H1 (cell line): Measurements from ENCODE around the gene PTGES. TPM values are rescaled to one million over a fixed set of nuclear protein-coding genes. Genes with fewer than 3 reads are reported as not detected.

Source experiments
- CTCF ChIA-PET: fragments of 300-600 bp; sonication (Branson Sonifier 250); formaldehyde crosslinking; loops from one replicate; lab custom pipeline; 2021; ENCODE audit not compliant: partially characterized antibody; lab: Charles Lee
- POLR2A ChIA-PET: fragments of 300-600 bp; sonication (Branson Sonifier 250); formaldehyde crosslinking; loops from one replicate; lab custom pipeline; 2021; ENCODE audit warnings: inconsistent platforms; ENCODE audit not compliant: partially characterized antibody; lab: Charles Lee
- DNase-seq, 2 experiments: peaks; one replicate each; pipeline versions ENCODE4 v3.0.0 to v3.0.0-alpha.2; 2010 to 2022; ENCODE audit warnings: low spot score in 2 of 2, low read depth in 1 of 2, mixed read lengths in 1 of 2
- FAIRE-seq: peaks from 2 replicates; lab custom pipeline; 2011; peaks lifted over from hg19 to GRCh38; lab: Jason Lieb, UNC
- H2AFZ ChIP-seq: 2 replicates; pipeline ENCODE4 v1.8.1; 2012; ENCODE audit warnings: low read length, inconsistent platforms
- H2AK5ac ChIP-seq: 2 replicates; pipeline ENCODE4 v1.6.1; 2013; ENCODE audit warnings: low read depth, low read length
- H2BK120ac ChIP-seq: replicated peaks from 2 replicates; pipeline ENCODE3; 2013; ENCODE audit warnings: low read depth, low read length, inconsistent platforms
- H2BK12ac ChIP-seq: 2 replicates; pipeline ENCODE4 v1.6.1; 2013; ENCODE audit warnings: low read depth, low read length
- H2BK15ac ChIP-seq: 2 replicates; pipeline ENCODE4 v1.6.1; 2013; ENCODE audit warnings: low read length
- H2BK20ac ChIP-seq: 2 replicates; pipeline ENCODE4 v1.6.1; 2013; ENCODE audit warnings: low read length
- H2BK5ac ChIP-seq: 2 replicates; pipeline ENCODE4 v1.6.1; 2013; ENCODE audit warnings: low read depth, low read length
- H3K14ac ChIP-seq: 2 replicates; pipeline ENCODE4 v1.6.1; 2013; ENCODE audit warnings: inconsistent platforms; ENCODE audit not compliant: insufficient read length
- H3K18ac ChIP-seq: 2 replicates; pipeline ENCODE4 v1.6.1; 2013; ENCODE audit warnings: low read length; ENCODE audit errors: extremely low read depth
- H3K23ac ChIP-seq: 2 replicates; pipeline ENCODE4 v1.6.1; 2013; ENCODE audit warnings: inconsistent platforms; ENCODE audit not compliant: insufficient read length
- H3K23me2 ChIP-seq: 2 replicates; pipeline ENCODE4 v1.6.1; 2013; ENCODE audit warnings: low read depth, low read length
- H3K27ac ChIP-seq: 2 replicates; pipeline ENCODE4 v1.6.1; 2011; ENCODE audit warnings: low read depth, low read length, inconsistent platforms
- H3K27me3 ChIP-seq, 4 experiments: replicated peaks in 1 of 4; 1 replicate in 1 of 4; 2 replicates in 3 of 4; pipeline versions ENCODE4 v1.6.1 to v1.8.1; 2011 to 2013; ENCODE audit warnings: low read length in 3 of 4, mild to moderate bottlenecking in 3 of 4, inconsistent platforms in 2 of 4, mixed read lengths in 2 of 4, moderate library complexity in 1 of 4; ENCODE audit not compliant: control insufficient read depth in 3 of 4, insufficient read depth in 3 of 4; ENCODE audit errors: extremely low read depth in 1 of 4
- H3K36me3 ChIP-seq, 4 experiments: 2 replicates each; pipeline versions ENCODE4 v1.6.1 to v1.8.1; 2011 to 2013; ENCODE audit warnings: mild to moderate bottlenecking in 4 of 4, low read length in 3 of 4, moderate library complexity in 2 of 4, control low read depth in 1 of 4, inconsistent platforms in 1 of 4; ENCODE audit not compliant: insufficient read depth in 4 of 4, control insufficient read depth in 2 of 4
- H3K4ac ChIP-seq: replicated peaks from 2 replicates; pipeline ENCODE3; 2013; ENCODE audit warnings: low read length, low read depth, mixed read lengths, inconsistent platforms; ENCODE audit not compliant: insufficient read length
- H3K4me1 ChIP-seq, 4 experiments: replicated peaks in 1 of 4; 1 replicate in 1 of 4; 2 replicates in 3 of 4; pipeline versions ENCODE4 v1.6.1 to v1.8.1; 2011 to 2013; ENCODE audit warnings: low read length in 3 of 4, inconsistent platforms in 2 of 4, mixed read lengths in 1 of 4; ENCODE audit not compliant: insufficient read depth in 4 of 4, control insufficient read depth in 3 of 4
- H3K4me2 ChIP-seq, 2 experiments: 2 replicates each; pipeline versions ENCODE4 v1.6.1 to v1.8.1; 2011 to 2013; ENCODE audit warnings: low read depth in 2 of 2, low read length in 2 of 2, control low read depth in 1 of 2, inconsistent platforms in 1 of 2, mild to moderate bottlenecking in 1 of 2; ENCODE audit not compliant: insufficient read depth in 1 of 2
- H3K4me3 ChIP-seq, 4 experiments: fragments of 200-600, 300-600 bp in 1 of 4; sonication (generic), shearing (Covaris generic), sonication (Bioruptor Twin) in 1 of 4; 2 replicates each; pipeline versions ENCODE4 v1.5.1 to v1.8.1; 2011 to 2016; ENCODE audit warnings: low read length in 4 of 4, low read depth in 3 of 4, control low read depth in 2 of 4, inconsistent platforms in 2 of 4, mild to moderate bottlenecking in 2 of 4, mixed read lengths in 1 of 4, moderate library complexity in 1 of 4; ENCODE audit not compliant: insufficient read depth in 2 of 4; ENCODE audit errors: extremely low read depth in 1 of 4
- H3K56ac ChIP-seq: replicated peaks from 2 replicates; pipeline ENCODE3; 2013; ENCODE audit warnings: low read depth, mild to moderate bottlenecking, mixed read lengths, low read length, inconsistent platforms; ENCODE audit not compliant: insufficient read length
- H3K79me1 ChIP-seq: 2 replicates; pipeline ENCODE4 v1.6.1; 2013; ENCODE audit warnings: low read depth, low read length, control low read depth
- H3K79me2 ChIP-seq, 2 experiments: 2 replicates each; pipeline versions ENCODE4 v1.6.1 to v1.8.1; 2012 to 2013; ENCODE audit warnings: low read length in 2 of 2, mild to moderate bottlenecking in 2 of 2, inconsistent platforms in 1 of 2; ENCODE audit not compliant: insufficient read depth in 2 of 2, control insufficient read depth in 1 of 2
- H3K9ac ChIP-seq, 4 experiments: replicated peaks in 1 of 4; 1 replicate in 1 of 4; 2 replicates in 3 of 4; pipeline versions ENCODE4 v1.6.1 to v1.8.1; 2011 to 2013; ENCODE audit warnings: low read depth in 3 of 4, low read length in 3 of 4, control low read depth in 2 of 4, mild to moderate bottlenecking in 2 of 4, moderate library complexity in 2 of 4, inconsistent platforms in 1 of 4; ENCODE audit errors: extremely low read depth in 1 of 4
- H3K9me3 ChIP-seq, 2 experiments: 2 replicates each; pipeline versions ENCODE4 v1.6.1 to v1.8.1; 2012 to 2013; ENCODE audit warnings: mild to moderate bottlenecking in 2 of 2, moderate library complexity in 2 of 2, control low read depth in 1 of 2, inconsistent platforms in 1 of 2, low read depth in 1 of 2, low read length in 1 of 2, mixed read lengths in 1 of 2; ENCODE audit not compliant: insufficient read depth in 2 of 2
- H4K20me1 ChIP-seq, 2 experiments: replicated peaks in 1 of 2; 2 replicates each; pipeline versions ENCODE3 to v1.8.1; 2011 to 2013; ENCODE audit warnings: inconsistent platforms in 2 of 2, low read length in 2 of 2, mild to moderate bottlenecking in 1 of 2; ENCODE audit not compliant: insufficient read depth in 2 of 2, control insufficient read depth in 1 of 2
- H4K5ac ChIP-seq: 2 replicates; pipeline ENCODE4 v1.6.1; 2013; ENCODE audit warnings: low read length, low read depth, mixed read lengths, inconsistent platforms; ENCODE audit not compliant: insufficient read length
- H4K8ac ChIP-seq: 2 replicates; pipeline ENCODE4 v1.8.0; 2013; ENCODE audit warnings: mild to moderate bottlenecking, moderate library complexity, low read length, inconsistent platforms; ENCODE audit not compliant: insufficient read depth; ENCODE audit errors: extremely low read depth
- H4K91ac ChIP-seq: replicated peaks from 2 replicates; pipeline ENCODE3; 2013; ENCODE audit warnings: low read length, mixed read lengths, inconsistent platforms; ENCODE audit not compliant: insufficient read length
- BACH1 ChIP-seq: IDR thresholded peaks from 2 replicates; pipeline ENCODE4 v1.6.1; 2012; ENCODE audit warnings: low read length, improper control_type of control experiment
- CTBP2 ChIP-seq: IDR thresholded peaks from 2 replicates; pipeline ENCODE4 v1.7.0; 2011; ENCODE audit warnings: borderline replicate concordance, mild to moderate bottlenecking, moderate library complexity, mixed read lengths, low read length; ENCODE audit not compliant: insufficient read depth, insufficient read length
- HDAC2 ChIP-seq, 2 experiments: fragments of 300-600 bp in 1 of 2; sonication (generic) in 1 of 2; IDR thresholded peaks; 2 replicates each; pipeline ENCODE4 v1.6.1; 2011 to 2012; ENCODE audit warnings: low read depth in 2 of 2, low read length in 2 of 2, mild to moderate bottlenecking in 2 of 2, moderate library complexity in 2 of 2, borderline replicate concordance in 1 of 2, inconsistent platforms in 1 of 2
- KDM5A ChIP-seq: fragments of 200-600 bp; IDR thresholded peaks from 2 replicates; pipeline ENCODE4 v1.7.1; 2012; ENCODE audit warnings: mild to moderate bottlenecking, low read length, inconsistent platforms, mixed read lengths
- NANOG ChIP-seq: IDR thresholded peaks from 2 replicates; pipeline ENCODE4 v1.6.1; 2011; ENCODE audit warnings: low read length, low read depth, mild to moderate bottlenecking, inconsistent platforms; ENCODE audit not compliant: insufficient read depth, poor library complexity, severe bottlenecking
- NRF1 ChIP-seq: IDR thresholded peaks from 2 replicates; pipeline ENCODE4 v1.6.1; 2011; ENCODE audit warnings: mild to moderate bottlenecking, low read depth, low read length, improper control_type of control experiment
- POLR2A ChIP-seq, 2 experiments: IDR thresholded peaks; 1 replicate in 1 of 2; 2 replicates in 1 of 2; pipeline ENCODE4 v1.6.1; 2011; ENCODE audit warnings: low read depth in 2 of 2, low read length in 2 of 2, mild to moderate bottlenecking in 2 of 2; ENCODE audit errors: control extremely low read depth in 1 of 2
- WGBS, 2 experiments: shearing (Covaris generic) in 1 of 2; methylation state at CpG; one replicate each; pipeline versions ENCODE4 v1.1.6 to v1.1.7; 2013 to 2015; ENCODE audit warnings: low lambda C conversion rate in 2 of 2, mixed read lengths in 2 of 2, inconsistent platforms in 1 of 2, low coverage in 1 of 2, missing lambda C conversion rate in 1 of 2; ENCODE audit not compliant: insufficient replicate concordance in 2 of 2, insufficient coverage in 1 of 2, insufficient read length in 1 of 2; ENCODE audit errors: extremely low coverage in 1 of 2, missing lambda C conversion rate in 1 of 2; 5-methylcytosine and 5-hydroxymethylcytosine counted together
- polyA plus RNA-seq, 7 experiments: library from polyadenylated mRNA; depleted of rRNA in 3 of 7; stranded (reverse) in 5 of 7; unstranded in 2 of 7; fragments of >200 nt in 5 of 7; fragments of 200-250 nt in 2 of 7; gene quantifications; 1 replicate in 5 of 7; 2 replicates in 1 of 7; 4 replicates in 1 of 7; pipeline versions ENCODE4 v1.2.1 to v1.2.3, GENCODE V29; 2011 to 2013; ENCODE audit warnings: missing spikeins in 2 of 7, mixed read lengths in 2 of 7
- total RNA-seq: library from RNA; stranded (reverse); fragmentation: NEBNext Ultra II Directional; extraction: Animal tissue kit (Norgen Biotek cat#: 25700); gene quantifications from 2 replicates; pipeline ENCODE4 v1.2.1, GENCODE V29; 2021
- TF ChIP-seq, protein P1 (sequence below): IDR thresholded peaks from 2 replicates; pipeline ENCODE4 v1.6.1; 2012; ENCODE audit warnings: inconsistent platforms

PTGES gene
- total and polyA plus RNA-seq, 2 of the 8 experiments (the other 6 are each of a cell fraction or from before 2014, with no cell fraction given): 3.2 to 5.1 TPM

DNA sequence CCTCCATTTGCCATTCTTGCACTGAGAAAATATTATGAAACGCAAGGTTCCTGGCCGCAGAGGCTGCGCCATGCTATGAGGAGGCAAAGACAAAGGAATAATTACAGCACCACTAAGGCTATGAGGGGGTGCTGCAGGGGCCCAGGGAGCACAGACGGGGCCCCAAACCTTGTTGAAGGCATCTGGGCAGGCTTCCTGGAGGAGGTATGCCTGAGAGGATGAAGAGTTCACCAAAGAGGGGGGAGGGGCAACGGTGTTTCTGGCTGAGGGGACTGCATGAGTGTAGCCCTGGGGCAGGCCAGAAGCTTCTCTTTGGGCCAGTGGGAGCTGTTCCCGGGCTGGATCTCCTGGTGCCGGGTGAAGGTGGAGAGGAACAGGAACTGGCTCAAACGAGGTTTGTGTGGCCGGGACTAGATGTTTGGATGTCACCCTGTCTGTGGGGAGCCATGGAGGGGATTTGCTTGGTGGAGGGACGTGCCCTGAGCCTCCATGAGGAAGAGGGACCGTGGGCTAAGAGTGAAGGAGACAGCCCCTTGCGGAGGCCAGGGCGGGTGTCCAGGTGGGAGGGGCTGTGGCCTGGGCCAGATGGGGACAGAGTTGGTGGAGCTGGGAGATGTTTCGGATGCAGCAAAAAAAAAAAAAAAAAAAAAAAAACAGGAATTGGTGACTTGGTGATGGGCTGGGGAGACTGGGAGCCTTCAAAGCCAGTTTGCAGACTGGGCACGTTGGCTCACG lies 28.2 kb downstream of the PTGES start:
- WGBS, 2 experiments: 85% methylated on average over 14 of the region's 16 CpGs; no CpG with 5 or more reads in 1 of the 2 experiments
- CTCF ChIA-PET: interaction anchor here (0.6 to 11.8 kb wide), 12 partner anchors 9 to 483 kb away, joined by 3 to 189 read pairs (median 6); partner anchors contain the start of gene PTGES
- POLR2A ChIA-PET: no interaction called here

More for the DNA sequence above, 28.2 kb downstream of the PTGES start:
- H2AK5ac ChIP-seq: no peak overlapping the region
- no peak overlapping the region for H4K5ac ChIP-seq
- no peaks in the 10 kb centered on the region for H3K79me2 ChIP-seq
- H3K4ac ChIP-seq: peak overlapping the region; percentile 78
- H2BK5ac ChIP-seq: no peak overlapping the region
- H4K91ac ChIP-seq: no peak overlapping the region
- no peak overlapping the region for H3K14ac ChIP-seq
- H3K9me3 ChIP-seq: no peaks in the 10 kb centered on the region
- H2AFZ ChIP-seq: no peak overlapping the region
- no peak overlapping the region for H2BK120ac ChIP-seq
- H3K4me1 ChIP-seq: peaks cover 0 to 3% (median under 1%) of the 10 kb centered on the region in 4 experiments; a peak in 2 of 7 replicates
- peaks cover 0 to 2% of the 10 kb centered on the region in 2 experiments for H4K20me1 ChIP-seq
- H3K9ac ChIP-seq: peak overlapping the region in 1 of 4 experiments; percentile 11; a peak in 1 of 7 replicates
- TF ChIP-seq BACH1 (no peak), HDAC2 (IDR thresholded peaks at IDR 0.05; ENCODE audit: borderline replicate concordance in 1 of 2, low read depth in 2 of 2, low read length in 2 of 2) (no peak), NANOG (no peak), POLR2A (IDR thresholded peaks at IDR 0.05; ENCODE audit: control extremely low read depth in 1 of 2, low read depth in 2 of 2, low read length in 2 of 2) (no peak), KDM5A (no peak), NRF1 (no peak), CTBP2 (no peak)
- TF ChIP-seq, protein P1, sequence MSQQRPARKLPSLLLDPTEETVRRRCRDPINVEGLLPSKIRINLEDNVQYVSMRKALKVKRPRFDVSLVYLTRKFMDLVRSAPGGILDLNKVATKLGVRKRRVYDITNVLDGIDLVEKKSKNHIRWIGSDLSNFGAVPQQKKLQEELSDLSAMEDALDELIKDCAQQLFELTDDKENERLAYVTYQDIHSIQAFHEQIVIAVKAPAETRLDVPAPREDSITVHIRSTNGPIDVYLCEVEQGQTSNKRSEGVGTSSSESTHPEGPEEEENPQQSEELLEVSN: no peak
- no peak overlapping the region for H3K18ac ChIP-seq
- H3K23me2 ChIP-seq: no peaks in the 10 kb centered on the region; the same call in 1 of the 2 replicates
- no peak overlapping the region for H2BK20ac ChIP-seq
- no peaks in the 10 kb centered on the region for H3K27me3 ChIP-seq
- no peak overlapping the region for H3K27ac ChIP-seq
- no peak overlapping the region for H3K23ac ChIP-seq
- peak overlapping the region; percentile 78; the same call in 1 of the 2 replicates for H4K8ac ChIP-seq
- no peaks in the 10 kb centered on the region for H3K79me1 ChIP-seq
- H3K4me2 ChIP-seq: no peak overlapping the region
- no peak overlapping the region for H2BK15ac ChIP-seq
- no peak overlapping the region for H3K4me3 ChIP-seq
- no peak overlapping the region for H3K56ac ChIP-seq
- H3K36me3 ChIP-seq: no peaks in the 10 kb centered on the region
- H2BK12ac ChIP-seq: no peak overlapping the region
- DNase-seq: no peak
- FAIRE-seq: no peak
